ENCODE results near the gene SRGAP1. TPM values are rescaled to one million over a fixed set of nuclear protein-coding genes. Genes with fewer than 3 reads are reported as not detected.

The SRGAP1 gene
- total and polyA plus RNA-seq, 2 experiments from 2014 or later = 9.2 to 10.8 TPM

DNA sequence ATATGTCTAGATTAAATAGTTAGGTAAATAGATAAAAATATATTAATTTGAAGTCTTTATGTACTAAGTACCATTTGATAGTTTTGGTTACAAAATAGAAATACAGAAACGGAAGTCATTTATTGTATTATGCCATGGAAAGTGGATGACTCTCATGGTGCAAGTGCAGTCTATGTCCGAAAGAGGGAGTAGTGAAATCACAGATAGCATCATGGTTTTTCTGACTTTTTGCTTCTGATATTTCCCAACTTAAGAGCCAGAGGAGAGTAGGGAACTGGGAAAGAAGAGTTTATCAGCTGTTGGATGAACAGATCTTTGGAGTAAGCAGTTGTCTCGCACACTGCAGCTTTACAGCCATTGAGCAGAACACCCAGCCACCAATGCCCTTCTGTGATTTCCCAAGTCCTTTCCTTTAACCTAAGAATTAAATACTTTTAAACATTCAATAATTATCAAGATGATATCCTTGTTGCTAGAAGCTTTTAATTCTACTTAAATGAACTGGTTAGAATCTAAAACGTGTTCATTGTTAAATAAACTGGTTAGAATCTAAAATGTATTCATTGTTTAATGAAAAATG, 18.4 kb upstream of the SRGAP1 start:
- H3K27ac ChIP-seq = no peak overlapping the region
- H3K4me2 ChIP-seq = no peak overlapping the region
- H3K27me3 ChIP-seq = no peaks in the 10 kb centered on the region
- no peaks in the 10 kb centered on the region for H4K20me1 ChIP-seq (ENCODE audit: insufficient read depth, poor library complexity, severe bottlenecking)
- H3K79me2 ChIP-seq = no peaks in the 10 kb centered on the region
- DNase-seq (ENCODE audit: low spot score) = peak; percentile 66
- H3K36me3 ChIP-seq (replicated peaks; ENCODE audit: insufficient read depth, low read depth) = no peaks in the 10 kb centered on the region
- WGBS (ENCODE audit: low lambda C conversion rate, missing lambda C conversion rate) = 19% methylated on average over 4 of the region's 4 CpGs
- H3K9me3 ChIP-seq (ENCODE audit: low read depth) = no peaks in the 10 kb centered on the region
- H3K4me1 ChIP-seq (ENCODE audit: insufficient read depth) = no peaks in the 10 kb centered on the region
- no peak overlapping the region for H2AFZ ChIP-seq
- H3K4me3 ChIP-seq = no peak overlapping the region
- no peaks in the 10 kb centered on the region for H3K9me2 ChIP-seq (replicated peaks; ENCODE audit: insufficient read depth)
- TF ChIP-seq EZH2phosphoT487 (IDR thresholded peaks at IDR 0.05; ENCODE audit: low read depth, severe bottlenecking, unreplicated experiment) (no peak), EZH2 (IDR thresholded peaks at IDR 0.05; ENCODE audit: borderline replicate concordance) (no peak)
- TF ChIP-seq, protein P1, sequence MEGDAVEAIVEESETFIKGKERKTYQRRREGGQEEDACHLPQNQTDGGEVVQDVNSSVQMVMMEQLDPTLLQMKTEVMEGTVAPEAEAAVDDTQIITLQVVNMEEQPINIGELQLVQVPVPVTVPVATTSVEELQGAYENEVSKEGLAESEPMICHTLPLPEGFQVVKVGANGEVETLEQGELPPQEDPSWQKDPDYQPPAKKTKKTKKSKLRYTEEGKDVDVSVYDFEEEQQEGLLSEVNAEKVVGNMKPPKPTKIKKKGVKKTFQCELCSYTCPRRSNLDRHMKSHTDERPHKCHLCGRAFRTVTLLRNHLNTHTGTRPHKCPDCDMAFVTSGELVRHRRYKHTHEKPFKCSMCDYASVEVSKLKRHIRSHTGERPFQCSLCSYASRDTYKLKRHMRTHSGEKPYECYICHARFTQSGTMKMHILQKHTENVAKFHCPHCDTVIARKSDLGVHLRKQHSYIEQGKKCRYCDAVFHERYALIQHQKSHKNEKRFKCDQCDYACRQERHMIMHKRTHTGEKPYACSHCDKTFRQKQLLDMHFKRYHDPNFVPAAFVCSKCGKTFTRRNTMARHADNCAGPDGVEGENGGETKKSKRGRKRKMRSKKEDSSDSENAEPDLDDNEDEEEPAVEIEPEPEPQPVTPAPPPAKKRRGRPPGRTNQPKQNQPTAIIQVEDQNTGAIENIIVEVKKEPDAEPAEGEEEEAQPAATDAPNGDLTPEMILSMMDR (IDR thresholded peaks at IDR 0.05; ENCODE audit: poor library complexity) = peak; percentile 83

GRCh38 chr12:63828867-63829266, 15.6 kb upstream of the SRGAP1 start:
- Histone ChIP-seq H3K27ac (no peak overlapping the region), H3K79me2 (no peaks in the 10 kb centered on the region), H3K36me3 (replicated peaks; ENCODE audit: insufficient read depth, low read depth) (no peaks in the 10 kb centered on the region), H3K4me2 (no peak overlapping the region), H3K4me1 (ENCODE audit: insufficient read depth) (no peaks in the 10 kb centered on the region), H3K4me3 (no peak overlapping the region), H3K9me3 (ENCODE audit: low read depth) (no peaks in the 10 kb centered on the region), H2AFZ (no peak overlapping the region), H3K27me3 (no peaks in the 10 kb centered on the region), H4K20me1 (ENCODE audit: insufficient read depth, poor library complexity, severe bottlenecking) (no peaks in the 10 kb centered on the region), H3K9me2 (replicated peaks; ENCODE audit: insufficient read depth) (no peaks in the 10 kb centered on the region)
- WGBS (ENCODE audit: low lambda C conversion rate, missing lambda C conversion rate) = 88% methylated on average over 2 of the region's 2 CpGs
- no peak for DNase-seq (ENCODE audit: low spot score)
- TF ChIP-seq, protein P1 (IDR thresholded peaks at IDR 0.05; ENCODE audit: poor library complexity) = no peak
- TF ChIP-seq EZH2phosphoT487 (IDR thresholded peaks at IDR 0.05; ENCODE audit: low read depth, severe bottlenecking, unreplicated experiment) (no peak), EZH2 (IDR thresholded peaks at IDR 0.05; ENCODE audit: borderline replicate concordance) (no peak)

- no peaks in the 10 kb centered on the region for H4K20me1 ChIP-seq (ENCODE audit: insufficient read depth, poor library complexity, severe bottlenecking)
- no peaks in the 10 kb centered on the region for H3K4me1 ChIP-seq (ENCODE audit: insufficient read depth)
- no peaks in the 10 kb centered on the region for H3K9me2 ChIP-seq (replicated peaks; ENCODE audit: insufficient read depth)
- H3K4me3 ChIP-seq = no peak overlapping the region
- H3K4me2 ChIP-seq = no peak overlapping the region
- no peak for DNase-seq (ENCODE audit: low spot score)
- H3K27ac ChIP-seq = no peak overlapping the region
- H3K79me2 ChIP-seq = no peaks in the 10 kb centered on the region
- H3K36me3 ChIP-seq (replicated peaks; ENCODE audit: insufficient read depth, low read depth) = no peaks in the 10 kb centered on the region
- no peaks in the 10 kb centered on the region for H3K9me3 ChIP-seq (ENCODE audit: low read depth)
- peaks cover 3% of the 10 kb centered on the region for H3K27me3 ChIP-seq
- TF ChIP-seq, protein P1 (IDR thresholded peaks at IDR 0.05; ENCODE audit: poor library complexity) = no peak
- TF ChIP-seq EZH2 (IDR thresholded peaks at IDR 0.05; ENCODE audit: borderline replicate concordance) = no peak
- TF ChIP-seq EZH2phosphoT487 (IDR thresholded peaks at IDR 0.05; ENCODE audit: low read depth, severe bottlenecking, unreplicated experiment) = no peak
- 87% methylated on average over 2 of the region's 2 CpGs for WGBS (ENCODE audit: low lambda C conversion rate, missing lambda C conversion rate)
- H2AFZ ChIP-seq = no peak overlapping the region
Observed at GRCh38 chr12:63836046-63836445, 8.5 kb upstream of the SRGAP1 start.
